Motor neuron (in vitro differentiated cells): ENCODE data around the gene DCUN1D1. TPM values are rescaled to one million over a fixed set of nuclear protein-coding genes. Genes with fewer than 3 reads are reported as not detected.

Experiments used
- ATAC-seq, 8 experiments: fragments of 200-7000 bp; cut with Tn5 transposase; replicated peaks in 6 of 8; 2 replicates each; pipeline ENCODE4 v1.8.0; 2021; ENCODE audit warnings: mild to moderate bottlenecking in 8 of 8, moderate library complexity in 8 of 8
- H3K27ac ChIP-seq, 2 donors: fragments of 250-450 bp; sonication (Bioruptor Pico); 2 replicates each; pipeline ENCODE4 v1.9.0; 2021; ENCODE audit warnings: antibody characterized with exemption in 2 of 2, mild to moderate bottlenecking in 2 of 2, moderate library complexity in 1 of 2
- H3K4me1 ChIP-seq, 2 donors: fragments of 250-450 bp; sonication (Bioruptor Pico); replicated peaks in 1 of 2; 2 replicates each; pipeline ENCODE4 v1.6.1; 2021; ENCODE audit warnings: antibody characterized with exemption in 2 of 2, mild to moderate bottlenecking in 2 of 2, moderate library complexity in 1 of 2
- H3K4me3 ChIP-seq, 5 donors: fragments of 250-450 bp; sonication (Bioruptor Pico); 2 replicates each; pipeline ENCODE4 v1.9.0; 2021; ENCODE audit warnings: antibody characterized with exemption in 5 of 5, mild to moderate bottlenecking in 5 of 5, moderate library complexity in 4 of 5
- WGBS, 10 experiments: fragments of 450-650 bp; shearing (Covaris generic); methylation state at CpG; one replicate each; pipeline ENCODE4 v1.0.0; 2022; 5-methylcytosine and 5-hydroxymethylcytosine counted together
- in situ Hi-C, 9 experiments: fragments of 400-800 bp; cut with MboI; loops; one replicate each; pipeline ENCODE4 v1.15.0; 2021; ENCODE audit warnings: low sequenced_read_pairs in 9 of 9, low pct_unique_long_range_greater_than_20kb in 2 of 9; ENCODE audit not compliant: unreplicated experiment in 9 of 9
- total RNA-seq, 8 experiments: library from RNA; unstranded; fragments of 300-600 nt; gene quantifications; 2 replicates each; pipeline versions ENCODE4 v1.2.3 to v1.2.4, GENCODE V29; 2022

The DCUN1D1 gene
- total RNA-seq, 8 experiments from 2014 or later = 15.2 to 29.6 (median 24.4) TPM

DNA sequence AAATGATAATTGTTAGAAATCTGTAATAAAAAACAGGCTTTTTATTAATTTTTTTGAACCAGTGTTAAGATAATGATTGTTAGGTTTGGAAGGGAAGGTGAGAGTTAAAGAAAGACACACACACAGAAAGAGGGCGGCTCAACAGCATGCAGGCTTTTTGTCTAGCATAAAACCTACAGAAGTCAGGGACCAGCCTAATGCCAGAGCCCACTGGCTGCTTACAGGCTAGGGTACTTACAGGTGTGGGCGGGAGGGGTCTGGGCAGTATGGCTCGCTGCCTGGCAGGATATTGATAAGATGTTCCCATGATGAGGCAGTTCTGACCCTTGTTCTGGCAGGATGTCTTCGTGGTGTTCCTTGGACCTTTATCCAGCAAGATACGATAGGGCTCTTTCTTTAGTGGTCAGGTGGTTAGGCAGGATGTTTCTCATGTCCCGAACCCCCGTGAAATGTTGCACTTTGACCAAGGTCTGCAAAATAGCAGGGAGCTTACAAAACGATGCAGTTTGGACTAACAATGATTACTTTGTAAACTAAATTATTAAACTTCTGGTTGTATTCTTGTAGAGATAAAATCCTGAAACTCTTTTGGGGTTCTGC lies 84.7 kb downstream of the DCUN1D1 start:
- WGBS, 10 experiments = 40 to 93% (median 88%) methylated on average over 1 to 7 of the region's 8 CpGs; no CpG with 5 or more reads in 1 of the 10 experiments
- in situ Hi-C loops = no loop called here
- ATAC-seq = no peak
- no peak overlapping the region for H3K4me3 ChIP-seq
- no peaks in the 10 kb centered on the region for H3K4me1 ChIP-seq
- no peak overlapping the region for H3K27ac ChIP-seq

DNA sequence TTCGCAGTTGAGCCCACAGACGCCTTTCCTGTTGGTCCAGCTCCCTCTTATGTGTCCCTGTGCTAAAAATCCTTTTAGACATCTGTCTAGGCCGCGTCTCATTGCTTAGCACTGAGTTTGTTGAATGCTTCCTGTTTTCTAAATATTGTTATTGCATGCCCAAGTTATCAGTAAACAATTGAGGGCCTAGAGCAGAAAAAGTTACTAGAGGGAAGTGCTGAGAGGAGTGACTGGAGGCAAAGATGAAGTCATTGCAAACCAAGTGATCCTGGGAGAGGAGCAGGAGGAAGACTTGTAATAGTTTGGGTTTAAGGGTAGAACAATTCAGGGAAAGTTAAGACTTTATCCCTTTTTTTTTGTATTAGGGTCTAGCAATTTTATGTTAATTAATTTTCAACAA lies 88.1 kb downstream of the DCUN1D1 start:
- Histone ChIP-seq H3K4me3 (no peak overlapping the region), H3K27ac (no peak overlapping the region), H3K4me1 (no peaks in the 10 kb centered on the region)
- in situ Hi-C loops = no loop called here
- no peak for ATAC-seq
- 91 to 100% (median 97%) methylated on average over 2 to 4 of the region's 4 CpGs; no CpG with 5 or more reads in 2 of the 10 experiments for WGBS, 10 experiments

GRCh38 chr3:182891364-182891763 lies 89.0 kb downstream of the DCUN1D1 start:
- H3K4me1 ChIP-seq = no peaks in the 10 kb centered on the region
- in situ Hi-C loops = no loop called here
- 83 to 100% (median 100%) methylated on average over 1 of the region's 1 CpG; no CpG with 5 or more reads in 1 of the 10 experiments for WGBS, 10 experiments
- H3K27ac ChIP-seq = no peak overlapping the region
- no peak overlapping the region for H3K4me3 ChIP-seq
- ATAC-seq = no peak

GRCh38 chr3:182889948-182890629 lies 90.2 kb downstream of the DCUN1D1 start:
- ATAC-seq = no peak
- 85 to 100% (median 98%) methylated on average over 1 to 3 of the region's 3 CpGs for WGBS, 10 experiments
- Histone ChIP-seq H3K4me1 (no peaks in the 10 kb centered on the region), H3K4me3 (no peak overlapping the region), H3K27ac (no peak overlapping the region)
- in situ Hi-C loops = no loop called here

Other genes with a start within 250 kb of the DCUN1D1 start
- 10 to 100 TPM; 16.8 to 45.6 (median 28.7) TPM for gene ATP11B, start 187.0 kb downstream of the DCUN1D1 start, total RNA-seq
- gene MCCC1, start 119.0 kb upstream of the DCUN1D1 start, total RNA-seq = 10 to 100 TPM; 10.6 to 39.9 (median 16.6) TPM
- gene LAMP3, start 182.2 kb upstream of the DCUN1D1 start, total RNA-seq = 1 to 10 TPM in 3 of 8 experiments, under 1 TPM in 3, not detected in 2; 0.36 to 2.2 (median 1.2) TPM